CD4-positive, alpha-beta T cell (primary cell): Measurements from ENCODE around the gene COPS8. TPM values are rescaled to one million over a fixed set of nuclear protein-coding genes. Genes with fewer than 3 reads are reported as not detected.
A peak's percentile ranks its signal among the peaks of the same experiment; 100 is the strongest.

Experiments used
- ATAC-seq: fragments of 200-7000 bp; cut with Tn5 transposase; one replicate; pipeline ENCODE4 v1.10.0; 2022; ENCODE audit warnings: mild to moderate bottlenecking; ENCODE audit not compliant: poor library complexity
- CTCF ChIA-PET: fragments of 350-600 bp; sonication (Branson Sonifier 250); formaldehyde crosslinking; loops from one replicate; lab custom pipeline; 2021; ENCODE audit warnings: antibody characterized with exemption, inconsistent platforms; lab: Charles Lee
- POLR2A ChIA-PET: fragments of 350-600 bp; sonication (Branson Sonifier 250); formaldehyde crosslinking; loops from one replicate; lab custom pipeline; 2021; ENCODE audit warnings: antibody characterized with exemption, inconsistent platforms; lab: Charles Lee
- DNase-seq, 14 experiments: peaks; one replicate each; pipeline ENCODE4 v3.0.0-alpha.2; 2013 to 2020; ENCODE audit warnings: mixed read lengths in 2 of 14
- H3K27ac ChIP-seq, 2 donors: one replicate each; pipeline versions ENCODE4 v1.5.1 to v1.7.0; 2013; ENCODE audit warnings: low read length in 2 of 2, low read depth in 1 of 2, mild to moderate bottlenecking in 1 of 2
- H3K27me3 ChIP-seq, 2 experiments: 1 replicate in 1 of 2; 2 replicates in 1 of 2; pipeline versions ENCODE4 v1.6.1 to v1.7.0; 2013; ENCODE audit warnings: low read length in 2 of 2, control low read depth in 1 of 2, mild to moderate bottlenecking in 1 of 2, moderate library complexity in 1 of 2; ENCODE audit not compliant: insufficient read depth in 2 of 2, control insufficient read depth in 1 of 2
- H3K36me3 ChIP-seq: one replicate; pipeline ENCODE4 v1.6.1; 2013; ENCODE audit warnings: low read length, control low read depth; ENCODE audit not compliant: insufficient read depth
- H3K4me1 ChIP-seq: one replicate; pipeline ENCODE4 v1.6.1; 2013; ENCODE audit warnings: low read length, control low read depth; ENCODE audit not compliant: insufficient read depth
- H3K4me3 ChIP-seq: one replicate; pipeline ENCODE4 v1.5.1; 2013; ENCODE audit warnings: mild to moderate bottlenecking, low read length, moderate library complexity
- H3K9me3 ChIP-seq, 2 experiments: 1 replicate in 1 of 2; 2 replicates in 1 of 2; pipeline versions ENCODE4 v1.6.1 to v1.7.0; 2013; ENCODE audit warnings: low read length in 2 of 2, mild to moderate bottlenecking in 2 of 2, control low read depth in 1 of 2, moderate library complexity in 1 of 2; ENCODE audit not compliant: control insufficient read depth in 1 of 2, insufficient read depth in 1 of 2
- H3K27ac Mint-ChIP-seq: one replicate; pipeline ENCODE4 v1.8.0; 2020; ENCODE audit warnings: mixed read lengths
- H3K27me3 Mint-ChIP-seq: one replicate; pipeline ENCODE4 v1.8.0; 2021; ENCODE audit warnings: mixed read lengths
- H3K36me3 Mint-ChIP-seq: one replicate; pipeline ENCODE4 v1.8.0; 2021; ENCODE audit warnings: low read depth, mixed read lengths
- H3K4me1 Mint-ChIP-seq: one replicate; pipeline ENCODE4 v1.8.0; 2021; ENCODE audit warnings: low read depth, mixed read lengths
- H3K4me3 Mint-ChIP-seq: one replicate; pipeline ENCODE4 v1.8.0; 2020; ENCODE audit warnings: mild to moderate bottlenecking, mixed read lengths
- H3K9me3 Mint-ChIP-seq: one replicate; pipeline ENCODE4 v1.8.0; 2020; ENCODE audit warnings: mixed read lengths
- intact Hi-C, 2 experiments: fragments of 100-400 bp; cut with DNase I in 1 of 2; cut with micrococcal nuclease in 1 of 2; formaldehyde crosslinking; loops; one replicate each; pipeline versions ENCODE4 v1.15.1 to v1.9.0; 2023 to 2025; cut with DNase I, micrococcal nuclease
- total RNA-seq, 174 experiments: library from RNA in 2 of 174; stranded (reverse) in 2 of 174; gene quantifications; one replicate each; pipeline ENCODE4 v1.2.3 and lab custom pipeline; 2021 to 2026
- TF ChIP-seq, protein P1 (sequence below): fragments of 200-600 bp; IDR thresholded peaks from one replicate; pipeline ENCODE4 v1.8.0; 2022; ENCODE audit warnings: antibody characterized with exemption, mild to moderate bottlenecking

COPS8 gene
- total RNA-seq, 2 experiments from 2014 or later, result 47.9 to 51.7 TPM

DNA sequence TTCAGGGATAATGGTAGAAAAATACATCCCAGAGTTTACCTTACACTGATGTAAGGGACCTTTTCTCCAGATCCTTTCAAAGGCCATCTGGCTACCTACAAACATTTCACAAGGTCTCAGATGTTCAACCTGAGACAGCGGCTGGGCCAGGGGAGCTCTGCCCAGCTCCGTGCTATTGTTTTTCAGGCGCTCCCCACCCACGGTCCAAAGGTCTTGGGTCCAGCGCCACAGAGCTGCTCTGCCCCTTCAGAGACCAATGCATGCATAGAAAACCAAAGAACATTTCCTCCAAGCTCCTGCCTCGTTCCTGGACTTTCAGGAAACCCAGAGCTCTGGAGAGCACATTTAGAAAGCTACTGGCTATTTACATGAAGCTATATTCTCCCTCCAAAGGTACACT, 40.3 kb downstream of the COPS8 start:
- Histone ChIP-seq H3K4me1 (no peaks in the 10 kb centered on the region), H3K9me3 (no peaks in the 10 kb centered on the region), H3K27me3 (peaks cover 0 to 2% of the 10 kb centered on the region in 2 experiments), H3K27ac (no peak overlapping the region), H3K36me3 (no peaks in the 10 kb centered on the region), H3K4me3 (no peak overlapping the region)
- intact Hi-C loops, result no loop called here
- Mint-ChIP-seq H3K27ac (no peak overlapping the region), H3K36me3 (no peaks in the 10 kb centered on the region), H3K9me3 (no peaks in the 10 kb centered on the region), H3K4me1 (no peaks in the 10 kb centered on the region), H3K27me3 (no peaks in the 10 kb centered on the region), H3K4me3 (no peak overlapping the region)
- ChIA-PET POLR2A (no interaction called here), CTCF (no interaction called here)
- DNase-seq (no peak), ATAC-seq (no peak)
- TF ChIP-seq, protein P1, sequence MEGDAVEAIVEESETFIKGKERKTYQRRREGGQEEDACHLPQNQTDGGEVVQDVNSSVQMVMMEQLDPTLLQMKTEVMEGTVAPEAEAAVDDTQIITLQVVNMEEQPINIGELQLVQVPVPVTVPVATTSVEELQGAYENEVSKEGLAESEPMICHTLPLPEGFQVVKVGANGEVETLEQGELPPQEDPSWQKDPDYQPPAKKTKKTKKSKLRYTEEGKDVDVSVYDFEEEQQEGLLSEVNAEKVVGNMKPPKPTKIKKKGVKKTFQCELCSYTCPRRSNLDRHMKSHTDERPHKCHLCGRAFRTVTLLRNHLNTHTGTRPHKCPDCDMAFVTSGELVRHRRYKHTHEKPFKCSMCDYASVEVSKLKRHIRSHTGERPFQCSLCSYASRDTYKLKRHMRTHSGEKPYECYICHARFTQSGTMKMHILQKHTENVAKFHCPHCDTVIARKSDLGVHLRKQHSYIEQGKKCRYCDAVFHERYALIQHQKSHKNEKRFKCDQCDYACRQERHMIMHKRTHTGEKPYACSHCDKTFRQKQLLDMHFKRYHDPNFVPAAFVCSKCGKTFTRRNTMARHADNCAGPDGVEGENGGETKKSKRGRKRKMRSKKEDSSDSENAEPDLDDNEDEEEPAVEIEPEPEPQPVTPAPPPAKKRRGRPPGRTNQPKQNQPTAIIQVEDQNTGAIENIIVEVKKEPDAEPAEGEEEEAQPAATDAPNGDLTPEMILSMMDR, result no peak

DNA sequence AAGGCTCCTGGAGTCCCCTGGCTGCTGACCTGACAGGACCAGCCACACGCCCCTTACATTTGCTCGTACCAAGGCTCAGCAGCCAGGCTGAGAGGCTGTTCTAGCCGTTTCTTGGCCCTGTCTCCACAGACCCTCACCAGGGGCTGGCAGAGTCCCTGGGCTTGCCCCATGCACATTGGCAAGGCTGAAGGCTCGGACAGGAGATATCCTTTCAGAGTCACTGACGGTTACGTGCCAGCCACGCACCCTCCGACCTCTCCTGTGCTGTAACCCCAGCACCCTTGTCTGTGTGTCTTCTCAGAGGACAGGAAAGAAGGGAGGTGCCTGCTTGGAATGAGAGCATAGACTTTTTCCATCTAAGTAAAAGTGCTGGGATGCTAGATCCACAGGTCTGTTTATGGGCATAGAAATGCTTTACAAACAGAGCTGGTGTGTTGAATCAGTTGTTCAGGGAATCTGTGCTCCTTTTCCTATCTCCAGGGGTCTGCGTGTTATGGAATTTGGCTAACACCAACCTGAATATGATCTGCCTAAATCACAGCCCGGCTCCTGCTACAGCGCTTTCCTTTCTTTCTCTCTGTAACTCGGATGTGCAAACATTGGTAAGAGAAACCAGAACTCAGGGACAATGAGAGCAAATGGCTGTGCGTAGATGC, 41.0 kb downstream of the COPS8 start:
- Histone ChIP-seq H3K27ac (no peak overlapping the region), H3K27me3 (peaks cover 0 to 2% of the 10 kb centered on the region in 2 experiments), H3K4me1 (no peaks in the 10 kb centered on the region), H3K4me3 (no peak overlapping the region), H3K9me3 (no peaks in the 10 kb centered on the region), H3K36me3 (no peaks in the 10 kb centered on the region)
- Mint-ChIP-seq H3K9me3 (no peaks in the 10 kb centered on the region), H3K4me3 (no peak overlapping the region), H3K27me3 (no peaks in the 10 kb centered on the region), H3K36me3 (no peaks in the 10 kb centered on the region), H3K4me1 (no peaks in the 10 kb centered on the region), H3K27ac (no peak overlapping the region)
- TF ChIP-seq, protein P1, result no peak
- intact Hi-C loops, result no loop called here
- ATAC-seq (no peak), DNase-seq (no peak)
- ChIA-PET CTCF (no interaction called here), POLR2A (no interaction called here)

DNA sequence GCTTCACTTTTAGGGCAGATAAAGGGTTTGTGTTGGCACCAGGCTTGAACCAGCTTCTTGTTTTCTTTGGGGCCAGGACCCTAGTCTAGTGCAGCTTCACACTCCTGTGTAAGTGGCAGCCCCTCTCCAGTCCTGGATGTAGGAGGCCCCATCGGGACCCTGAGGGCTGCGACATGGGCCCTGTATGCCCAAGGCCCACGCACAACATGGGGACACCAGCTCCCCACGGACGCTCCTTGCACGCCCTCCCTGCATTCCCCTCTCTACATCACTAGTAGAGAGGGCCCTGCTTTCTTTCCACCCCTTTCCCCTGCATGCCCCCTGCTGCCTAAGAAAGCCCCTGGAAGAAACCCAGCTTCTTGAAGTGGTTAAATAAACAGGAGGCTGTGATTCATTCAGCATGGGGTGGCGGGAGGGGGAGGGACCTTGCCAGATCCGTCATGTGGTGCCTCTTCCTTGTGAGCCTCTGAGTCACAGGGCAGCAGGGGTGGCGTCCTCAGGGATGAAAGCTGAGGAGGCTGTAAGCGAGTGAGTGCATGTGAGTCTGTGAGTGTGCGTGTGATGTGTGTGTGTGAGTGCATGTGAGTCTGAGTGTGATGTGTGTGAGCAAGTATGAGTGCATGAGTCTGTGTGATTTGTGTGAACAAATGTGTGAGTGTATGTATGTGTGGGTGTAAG, 42.5 kb downstream of the COPS8 start:
- Mint-ChIP-seq H3K9me3 (no peaks in the 10 kb centered on the region), H3K27me3 (no peaks in the 10 kb centered on the region), H3K27ac (no peak overlapping the region), H3K4me3 (no peak overlapping the region), H3K36me3 (no peaks in the 10 kb centered on the region), H3K4me1 (no peaks in the 10 kb centered on the region)
- intact Hi-C loops, result no loop called here
- no peaks in the 10 kb centered on the region for H3K36me3 ChIP-seq
- TF ChIP-seq, protein P1, result no peak
- DNase-seq (peak in 5 of 14 experiments; percentile 4 to 25 (median 6)), ATAC-seq (no peak)
- no peak overlapping the region for H3K4me3 ChIP-seq
- H3K27me3 ChIP-seq, result peaks cover 0 to 2% of the 10 kb centered on the region in 2 experiments
- H3K9me3 ChIP-seq, result no peaks in the 10 kb centered on the region
- CTCF ChIA-PET, result no interaction called here
- POLR2A ChIA-PET, result no interaction called here
- no peak overlapping the region for H3K27ac ChIP-seq
- no peaks in the 10 kb centered on the region for H3K4me1 ChIP-seq
